Panc1 (cell line): ENCODE measurements around the gene MAPK8IP3. TPM values are rescaled to one million over a fixed set of nuclear protein-coding genes. Genes with fewer than 3 reads are reported as not detected.

Source experiments
- ATAC-seq: fragments of 200-7000 bp; cut with Tn5 transposase; 2 replicates; pipeline ENCODE4 v1.9.1; 2020; ENCODE audit warnings: mild to moderate bottlenecking, moderate library complexity
- BruUV-seq: library from RNA; stranded (reverse); fragments of 400-500 nt; replicated peaks from 2 replicates; lab custom pipeline; 2021; lab: Mats Ljungman, UMichigan
- CTCF ChIA-PET: fragments of 300-600 bp; sonication (Branson Sonifier 250); formaldehyde crosslinking; loops from one replicate; lab custom pipeline; 2022; ENCODE audit warnings: antibody characterized with exemption; lab: Charles Lee
- POLR2A ChIA-PET: fragments of 300-600 bp; sonication (Branson Sonifier 250); formaldehyde crosslinking; loops from one replicate; lab custom pipeline; 2022; ENCODE audit warnings: antibody characterized with exemption; lab: Charles Lee
- DNase-seq: peaks from one replicate; pipeline ENCODE4 v3.0.0-alpha.2; 2010; ENCODE audit warnings: low read depth, low spot score
- H3K27ac ChIP-seq: 2 replicates; pipeline ENCODE4 v1.5.1; 2011; ENCODE audit warnings: mild to moderate bottlenecking, low read length, inconsistent platforms
- H3K27me3 ChIP-seq: fragments of 200-500 bp; sonication (Bioruptor generic); 2 replicates; pipeline ENCODE4 v1.6.0; 2014; ENCODE audit warnings: low read length, inconsistent platforms; ENCODE audit not compliant: control insufficient read depth, insufficient read depth
- H3K36me3 ChIP-seq: fragments of 200-500 bp; sonication (Bioruptor generic); 2 replicates; pipeline ENCODE4 v1.5.1; 2014; ENCODE audit warnings: inconsistent platforms, mild to moderate bottlenecking, low read length, moderate library complexity; ENCODE audit not compliant: control insufficient read depth, insufficient read depth
- H3K4me1 ChIP-seq: 2 replicates; pipeline ENCODE4 v1.5.1; 2011; ENCODE audit warnings: inconsistent platforms, mild to moderate bottlenecking, low read length, moderate library complexity; ENCODE audit not compliant: control insufficient read depth, insufficient read depth
- H3K4me3 ChIP-seq, 2 experiments: 2 replicates each; pipeline ENCODE4 v1.5.1; 2011 to 2012; ENCODE audit warnings: low read depth in 2 of 2, low read length in 2 of 2, mild to moderate bottlenecking in 2 of 2, inconsistent platforms in 1 of 2, moderate library complexity in 1 of 2
- H3K9me3 ChIP-seq: fragments of 200-500 bp; sonication (Bioruptor generic); 2 replicates; pipeline ENCODE4 v1.5.1; 2014; ENCODE audit warnings: low read depth, mild to moderate bottlenecking, inconsistent platforms, low read length, moderate library complexity; ENCODE audit not compliant: control insufficient read depth, insufficient read depth
- CTCF ChIP-seq: fragments of 450-650 bp; IDR thresholded peaks from 2 replicates; pipeline ENCODE4 v1.5.1; 2017; ENCODE audit warnings: mild to moderate bottlenecking
- POLR2AphosphoS5 ChIP-seq: IDR thresholded peaks from 2 replicates; pipeline ENCODE4 v1.6.1; 2012; ENCODE audit warnings: mild to moderate bottlenecking, low read depth, low read length, moderate library complexity
- REST ChIP-seq, 2 experiments: IDR thresholded peaks; 2 replicates each; pipeline ENCODE4 v1.6.1; 2011 to 2012; ENCODE audit warnings: low read depth in 2 of 2, control low read depth in 1 of 2, low read length in 1 of 2, mild to moderate bottlenecking in 1 of 2, moderate library complexity in 1 of 2; ENCODE audit not compliant: insufficient read depth in 1 of 2
- SIN3A ChIP-seq: IDR thresholded peaks from 2 replicates; pipeline ENCODE4 v1.6.1; 2012; ENCODE audit warnings: low read depth, mild to moderate bottlenecking, low read length, moderate library complexity, borderline replicate concordance; ENCODE audit not compliant: insufficient read depth
- TCF7L2 ChIP-seq: IDR thresholded peaks from 2 replicates; pipeline ENCODE4 v1.6.1; 2011; ENCODE audit warnings: mild to moderate bottlenecking, low read depth, low read length, inconsistent platforms
- in situ Hi-C: cut with HindIII; loops from 2 replicates; pipeline ENCODE4 v1.10.0; 2016; ENCODE audit warnings: low sequenced_read_pairs, low pct_unique_long_range_greater_than_20kb
- intact Hi-C: fragments of 100-400 bp; cut with micrococcal nuclease; formaldehyde crosslinking; loops from one replicate; pipeline ENCODE4 v1.10.0; 2022; ENCODE audit not compliant: unreplicated experiment
- total RNA-seq: library from RNA; stranded (reverse); gene quantifications from one replicate; pipeline ENCODE4 v1.2.1, GENCODE V29; 2021; ENCODE audit not compliant: unreplicated experiment

MAPK8IP3 gene
- total RNA-seq, 1 experiment from 2014 or later = 108 TPM

DNA sequence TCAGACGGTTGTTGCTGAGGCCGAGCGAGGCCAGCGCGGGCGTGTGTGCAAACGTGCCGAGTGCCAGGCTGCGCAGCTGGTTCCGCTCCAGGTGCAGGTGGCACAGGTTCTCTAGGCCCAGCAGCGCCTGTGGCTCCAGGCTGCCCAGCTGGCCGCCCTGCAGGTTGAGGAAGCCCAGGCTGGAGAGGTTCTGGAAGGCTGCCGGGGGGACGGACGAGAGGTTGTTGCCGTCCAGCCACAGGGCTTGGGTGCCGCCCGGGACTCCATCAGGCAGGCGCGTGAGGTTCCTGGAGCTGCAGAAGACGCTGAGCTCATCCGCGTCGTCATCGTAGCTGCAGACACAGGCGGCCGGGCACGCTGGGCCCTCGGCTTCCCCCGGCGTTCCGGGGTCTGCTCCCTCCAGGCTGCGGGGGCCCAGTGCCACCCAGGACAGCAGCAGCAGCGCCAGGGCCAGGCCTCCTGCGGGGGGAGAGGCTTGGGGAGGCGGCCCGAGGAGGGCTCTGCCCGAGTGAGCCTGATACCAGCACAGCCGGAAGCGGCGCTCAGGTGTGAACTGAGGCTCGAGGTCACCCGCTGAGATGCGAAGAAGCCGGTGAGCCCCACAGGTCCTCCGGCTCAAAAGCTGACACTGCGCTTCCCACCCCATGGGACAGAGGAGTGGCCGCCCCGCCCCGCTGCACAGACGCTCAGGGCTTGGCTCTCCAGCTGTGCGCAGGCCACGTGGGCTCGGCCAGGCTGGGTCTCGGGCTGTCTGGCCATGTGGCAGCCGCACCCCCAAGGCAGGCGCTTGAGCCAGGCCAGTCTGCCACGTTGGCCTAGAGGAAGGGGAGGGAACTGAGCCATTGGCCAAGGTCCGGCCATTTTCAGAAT, 86.2 kb downstream of the MAPK8IP3 start:
- peaks cover 3% of the 10 kb centered on the region; the same call in 1 of the 2 replicates for H3K4me1 ChIP-seq
- ChIA-PET POLR2A (no interaction called here), CTCF (no interaction called here)
- ATAC-seq = peak; percentile 31; the same call in 1 of the 2 replicates
- intact Hi-C loops = no loop called here
- no peak overlapping the region for H3K27ac ChIP-seq
- no TSS peak for BruUV-seq
- H3K9me3 ChIP-seq = no peaks in the 10 kb centered on the region
- no peak overlapping the region for H3K4me3 ChIP-seq
- DNase-seq = no peak
- in situ Hi-C loops = no loop called here
- H3K36me3 ChIP-seq = no peaks in the 10 kb centered on the region
- no peaks in the 10 kb centered on the region for H3K27me3 ChIP-seq
- TF ChIP-seq SIN3A (no peak), CTCF (no peak), POLR2AphosphoS5 (no peak), TCF7L2 (no peak), REST (IDR thresholded peaks at IDR 0.05; ENCODE audit: insufficient read depth in 1 of 2, low read depth in 2 of 2, low read length in 1 of 2) (no peak)

GRCh38 chr16:1792836-1793577, 87.0 kb downstream of the MAPK8IP3 start:
- POLR2A ChIA-PET = no interaction called here
- intact Hi-C loops = no loop called here
- Histone ChIP-seq H3K9me3 (no peaks in the 10 kb centered on the region; the same call in 1 of the 2 replicates), H3K27me3 (no peaks in the 10 kb centered on the region), H3K27ac (no peak overlapping the region), H3K36me3 (no peaks in the 10 kb centered on the region), H3K4me1 (peaks cover 3% of the 10 kb centered on the region; the same call in 1 of the 2 replicates), H3K4me3 (no peak overlapping the region)
- in situ Hi-C loops = no loop called here
- no peak for ATAC-seq
- DNase-seq = no peak
- TF ChIP-seq POLR2AphosphoS5 (no peak), CTCF (no peak), TCF7L2 (no peak), REST (IDR thresholded peaks at IDR 0.05; ENCODE audit: insufficient read depth in 1 of 2, low read depth in 2 of 2, low read length in 1 of 2) (no peak), SIN3A (no peak)
- CTCF ChIA-PET = no interaction called here
- BruUV-seq = no TSS peak
